HG02623 (cell line): ENCODE results near the gene APBA2.
"Not testable (repeated sequence)": the region's sequence is repeated elsewhere in the genome, so short reads cannot be mapped to it uniquely, and the experiment has no call there.

ENCODE experiments used
- ATAC-seq: cut with Tn5 transposase; IDR thresholded peaks from one replicate; pipeline ENCODE4 v1.9.1; 2021; ENCODE audit warnings: moderate library complexity; ENCODE audit not compliant: unreplicated experiment

The APBA2 gene

DNA sequence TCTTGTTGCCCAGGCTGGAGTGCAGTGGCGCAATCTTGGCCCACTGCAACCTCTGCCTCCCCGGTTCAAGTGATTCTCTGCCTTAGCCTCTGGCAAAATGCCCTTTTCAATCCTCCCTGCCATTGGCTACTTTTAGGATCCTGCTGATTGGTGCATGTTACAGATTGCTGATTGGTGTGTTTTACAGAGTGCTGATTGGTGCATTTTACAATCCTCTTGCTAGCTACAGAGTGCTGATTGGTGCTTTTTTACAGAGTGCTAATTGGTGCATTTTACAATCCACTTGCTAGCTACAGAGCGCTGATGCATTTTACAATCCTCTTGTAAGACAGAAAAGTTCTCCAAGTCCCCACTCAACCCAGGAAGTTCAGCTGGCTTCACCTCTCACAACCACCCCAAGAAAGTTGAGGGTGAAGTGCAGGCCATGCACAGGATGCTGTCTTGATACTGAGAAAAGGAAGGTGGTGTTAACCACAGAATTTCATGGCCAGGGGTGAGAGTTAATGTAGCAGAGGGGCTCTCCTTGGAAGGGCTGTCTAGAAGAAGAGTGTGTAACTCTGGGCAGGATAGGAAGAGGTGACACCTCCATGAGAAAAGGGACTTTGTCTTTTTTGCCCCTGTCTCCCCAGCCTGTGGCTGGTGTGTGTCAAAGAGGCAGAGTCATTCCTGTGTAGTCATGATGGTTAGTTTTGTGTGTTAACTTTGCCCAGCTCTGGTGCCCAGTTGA, 145.9 kb downstream of the APBA2 start:
- no peak for ATAC-seq

DNA sequence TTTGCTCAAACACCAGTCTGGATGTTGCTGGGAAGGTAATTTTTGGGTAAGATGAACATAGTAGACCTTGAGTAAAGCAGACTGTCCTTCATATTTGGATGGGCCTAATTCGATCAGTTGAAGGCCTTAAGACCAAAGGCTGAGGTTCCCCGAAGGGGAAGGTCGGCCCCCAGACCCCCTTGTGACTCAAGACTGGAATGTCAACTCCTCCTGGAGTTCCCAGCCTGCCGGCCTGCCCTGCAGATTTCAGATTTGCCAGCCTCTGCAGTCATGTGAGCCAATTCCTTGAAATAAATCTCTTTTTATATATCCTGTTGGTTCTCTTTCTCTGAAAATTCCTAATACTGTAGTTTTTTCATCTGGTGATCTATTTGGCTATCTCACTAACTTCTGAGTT, 146.5 kb downstream of the APBA2 start:
- ATAC-seq = no peak

DNA sequence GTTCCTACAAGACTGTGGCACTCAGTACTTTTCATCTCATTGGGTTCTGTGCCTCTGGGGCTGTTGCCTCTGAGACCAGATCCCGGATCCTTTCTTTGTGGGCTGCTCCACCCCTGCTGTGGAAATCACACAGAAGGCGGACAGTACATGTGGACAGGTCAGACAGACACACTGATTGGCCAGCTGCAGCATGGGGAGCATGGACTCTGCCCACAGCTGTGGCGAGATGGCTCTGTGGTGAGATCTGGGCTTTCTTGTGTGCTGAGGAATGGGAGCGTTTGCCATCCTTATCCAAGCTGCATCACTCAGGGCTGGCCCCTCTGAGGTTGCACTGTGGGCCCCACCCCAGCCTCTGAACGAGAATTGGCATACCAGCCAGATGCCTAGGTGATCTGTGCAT, 147.0 kb downstream of the APBA2 start:
- no peak for ATAC-seq

- ATAC-seq = no peak
Observed at GRCh38 chr15:29034151-29034550, 148.4 kb downstream of the APBA2 start.

GRCh38 chr15:29034593-29035335, 149.0 kb downstream of the APBA2 start:
- no peak for ATAC-seq

DNA sequence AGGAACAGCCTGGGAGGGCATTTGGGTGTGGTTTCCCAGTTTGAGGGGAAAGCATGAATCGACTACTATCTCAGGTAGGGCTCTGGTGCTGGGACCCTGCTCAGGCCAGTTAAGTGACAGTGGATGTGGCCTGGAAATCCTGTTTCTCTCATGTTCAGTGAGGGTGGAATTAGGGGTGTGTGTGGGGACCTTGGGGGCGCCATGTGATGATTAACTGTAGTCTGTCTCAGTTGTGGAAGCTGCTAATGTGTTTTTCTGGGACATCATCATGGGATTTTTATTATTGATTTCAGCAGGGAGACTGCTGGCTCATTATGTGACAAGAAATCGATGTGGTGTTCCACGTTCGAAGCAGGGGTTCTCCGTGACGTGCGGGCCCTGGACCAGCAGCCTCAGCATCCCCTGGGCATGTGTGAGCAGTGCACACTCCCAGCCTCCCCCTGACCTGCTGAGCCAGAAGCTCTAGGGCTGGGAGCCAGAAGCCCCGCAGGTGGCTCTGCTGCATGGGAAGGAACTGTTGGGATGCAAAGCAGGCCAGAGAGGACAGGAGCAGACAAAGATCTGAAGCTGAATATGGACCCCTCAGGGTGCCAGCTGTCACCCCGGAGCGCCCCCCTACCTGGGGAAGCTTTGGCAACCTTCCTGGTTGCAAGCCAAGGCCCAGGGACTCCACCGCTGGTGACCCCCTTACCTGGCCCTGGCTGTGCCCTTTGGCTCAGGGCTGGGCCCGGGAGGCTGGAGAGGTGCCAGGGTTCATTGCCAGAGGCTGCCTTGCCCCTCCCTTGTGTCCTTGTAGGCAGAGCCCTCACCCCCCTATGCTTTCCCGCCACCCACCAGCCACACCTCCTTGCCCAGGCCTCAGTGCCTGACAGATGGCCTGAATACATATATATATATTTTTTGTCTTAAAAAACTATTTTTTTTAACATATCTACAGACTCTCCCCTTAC, 149.8 kb downstream of the APBA2 start:
- ATAC-seq = no peak

GRCh38 chr15:29037997-29038705, 152.4 kb downstream of the APBA2 start:
- ATAC-seq = no peak

GRCh38 chr15:29039466-29040369, 153.9 kb downstream of the APBA2 start:
- ATAC-seq = no peak

- no peak for ATAC-seq
Observed at GRCh38 chr15:29040370-29040751, 154.6 kb downstream of the APBA2 start.

DNA sequence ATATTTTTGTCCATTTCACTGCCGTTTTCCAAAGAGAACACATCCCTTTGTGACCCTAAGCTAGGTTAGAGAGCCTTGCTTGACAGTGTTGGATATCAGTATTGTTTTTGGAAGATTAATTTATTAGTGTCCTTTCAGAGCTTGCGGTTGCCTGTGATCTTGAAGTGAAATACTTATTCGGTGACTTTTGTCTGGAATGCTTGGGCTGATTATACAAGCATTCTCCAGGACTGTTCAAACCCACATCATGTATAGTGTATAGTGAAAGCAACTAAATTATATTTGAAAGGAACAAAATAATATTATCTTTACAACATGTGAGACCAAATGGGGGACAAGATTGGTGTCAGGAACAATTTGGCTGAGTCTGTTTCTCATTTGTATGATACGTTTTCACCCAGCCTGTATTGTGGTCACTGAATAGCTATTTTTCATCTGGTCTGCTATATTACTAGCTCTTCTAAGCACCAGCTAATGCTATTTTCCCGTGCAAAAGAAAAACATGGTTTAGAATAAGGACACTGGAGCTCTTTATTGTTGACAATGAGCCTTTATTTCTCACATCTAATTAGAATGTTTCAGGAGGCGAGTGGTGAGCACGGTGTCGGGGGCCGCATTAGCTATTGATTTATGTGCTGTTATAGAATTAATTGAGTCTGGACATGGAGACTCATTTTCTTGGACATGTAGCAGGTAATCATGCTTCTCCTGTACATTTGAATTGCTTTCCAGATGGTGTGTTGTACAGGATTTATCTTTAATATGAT, 158.1 kb downstream of the APBA2 start:
- ATAC-seq = no peak

- ATAC-seq = no peak
Observed at GRCh38 chr15:29044503-29044901, 158.7 kb downstream of the APBA2 start.

DNA sequence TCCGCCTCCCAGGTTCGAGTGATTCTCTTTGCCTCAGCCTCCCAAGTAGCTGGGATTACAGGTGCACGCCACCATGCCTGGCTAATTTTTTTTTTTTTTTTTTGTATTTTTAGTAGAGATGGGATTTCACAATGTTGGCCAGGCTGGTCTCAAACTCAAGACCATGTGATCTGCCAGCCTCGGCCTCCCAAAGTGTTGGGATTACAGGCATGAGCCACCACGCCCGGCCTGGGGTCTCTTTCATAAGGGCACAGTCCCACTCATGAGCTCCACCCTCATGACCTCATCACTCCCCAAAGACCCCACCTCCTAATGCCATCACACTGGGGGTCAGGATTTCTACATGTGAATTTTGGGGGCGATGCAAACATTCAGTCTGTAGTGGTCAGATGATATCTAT, 159.4 kb downstream of the APBA2 start:
- not testable (repeated sequence) for ATAC-seq

DNA sequence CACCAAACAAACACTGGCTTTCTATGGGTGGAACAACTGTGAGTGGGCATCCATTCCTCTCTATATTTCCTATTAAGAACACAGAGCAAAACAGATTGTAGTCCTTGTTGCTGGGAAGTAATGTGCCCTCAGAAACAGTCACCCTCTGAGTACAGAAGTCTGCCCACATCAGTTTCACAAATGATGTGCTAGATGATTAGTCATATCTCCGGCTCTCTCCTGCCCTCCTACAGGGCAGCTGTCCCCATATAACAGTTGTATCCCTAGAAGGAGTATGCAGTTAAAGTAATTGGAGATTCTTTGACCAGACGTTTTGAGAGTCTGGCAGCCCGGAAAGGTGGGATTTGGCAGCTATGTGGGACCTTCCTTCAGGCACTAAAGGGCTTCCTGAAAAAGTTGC, 159.9 kb downstream of the APBA2 start:
- no peak for ATAC-seq

GRCh38 chr15:29046281-29046810, 160.6 kb downstream of the APBA2 start:
- no peak for ATAC-seq

DNA sequence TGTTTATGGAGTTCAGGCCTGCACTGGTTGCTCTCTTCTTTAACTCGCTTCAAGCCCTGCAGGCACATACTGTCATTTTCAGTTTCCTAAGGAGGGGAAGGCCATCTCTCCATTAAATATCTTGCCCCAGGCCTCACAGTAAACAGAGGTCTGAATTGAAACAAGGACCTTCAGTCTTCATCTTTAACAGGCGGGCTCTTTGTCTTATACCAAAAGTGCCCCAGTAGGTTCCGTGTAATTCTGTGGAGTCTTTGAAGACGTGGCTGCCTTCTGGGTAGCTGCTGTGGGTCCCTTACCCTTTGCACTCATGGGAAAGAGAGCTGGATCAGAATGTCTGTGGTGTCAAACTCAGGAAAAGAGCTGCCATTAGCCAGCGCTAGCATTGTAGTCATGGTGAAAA, 161.2 kb downstream of the APBA2 start:
- ATAC-seq = no peak

DNA sequence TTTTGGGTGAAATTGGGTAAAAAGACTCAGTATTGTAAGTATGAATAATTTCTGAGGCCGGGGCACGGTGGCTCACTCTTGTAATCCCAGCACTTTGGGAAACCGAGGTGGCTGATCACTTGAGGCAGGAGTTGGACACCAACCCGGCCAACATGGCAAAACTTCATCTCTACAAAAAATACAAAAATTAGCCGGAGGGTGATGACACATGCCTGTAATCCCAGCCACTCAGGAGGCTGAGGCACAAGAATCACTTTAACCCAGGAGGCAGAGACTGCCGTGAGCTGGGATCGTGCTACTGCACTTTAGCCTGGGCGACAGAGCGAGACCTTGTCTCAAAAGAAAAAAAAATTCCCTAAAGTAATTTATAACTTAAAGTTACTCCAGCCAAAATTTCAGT, 162.2 kb downstream of the APBA2 start:
- no peak for ATAC-seq

- no peak for ATAC-seq
Observed at GRCh38 chr15:29050870-29051269, 165.1 kb downstream of the APBA2 start.

- no peak for ATAC-seq
Observed at GRCh38 chr15:29051422-29051821, 165.6 kb downstream of the APBA2 start.

DNA sequence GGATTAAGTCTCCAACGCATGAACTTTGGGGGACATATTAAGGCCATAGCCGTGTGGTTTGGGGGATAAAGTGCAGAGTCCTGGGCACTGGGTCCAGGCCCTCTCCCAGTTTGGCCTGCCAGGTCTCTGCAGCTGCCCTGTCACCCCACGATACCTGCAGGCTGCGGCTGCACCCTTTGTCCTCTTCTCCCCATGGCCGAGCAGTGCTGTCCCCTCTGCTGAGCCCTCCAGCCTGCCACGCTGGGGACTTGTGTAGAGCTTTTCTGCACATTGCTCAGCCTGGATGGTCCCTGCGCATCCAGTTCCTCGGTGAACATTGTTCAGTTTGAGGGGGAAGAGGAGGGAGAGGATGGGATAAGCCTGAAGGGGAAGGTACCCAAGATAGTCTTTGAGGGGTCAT, 167.2 kb downstream of the APBA2 start:
- ATAC-seq = no peak
